GM21619 (cell line): ENCODE measurements around the gene FUT9.
"Not testable (repeated sequence)": the region's sequence is repeated elsewhere in the genome, so short reads cannot be mapped to it uniquely, and the experiment has no call there.

ENCODE experiments used
- ATAC-seq: cut with Tn5 transposase; IDR thresholded peaks from one replicate; pipeline ENCODE4 v1.9.1; 2021; ENCODE audit not compliant: unreplicated experiment

Gene FUT9

DNA sequence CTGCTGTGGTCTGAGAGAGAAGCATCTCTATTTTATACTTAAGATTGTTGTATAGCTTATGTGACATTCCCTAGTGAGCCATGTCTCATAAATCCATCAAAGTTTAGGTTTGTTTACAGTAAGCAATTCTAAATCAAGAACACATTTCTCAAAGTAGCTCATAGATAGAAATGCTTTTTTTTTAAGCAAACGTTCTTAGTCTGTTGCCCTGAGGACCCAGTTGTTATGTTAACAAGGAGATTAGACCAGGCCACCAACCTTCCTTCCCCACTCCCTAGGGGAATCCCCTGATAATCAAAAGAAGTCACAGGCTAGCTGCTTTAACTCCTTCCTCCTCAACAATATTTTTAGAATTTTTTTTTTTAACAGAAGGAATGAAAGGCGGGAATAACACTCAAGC is 169.0 kb downstream of the FUT9 start:
- ATAC-seq: no peak

- no peak for ATAC-seq
These were observed 170.3 kb downstream of the FUT9 start for GRCh38 chr6:96186094-96186493.

- no peak for ATAC-seq
These were observed 170.9 kb downstream of the FUT9 start for GRCh38 chr6:96186516-96187195.

DNA sequence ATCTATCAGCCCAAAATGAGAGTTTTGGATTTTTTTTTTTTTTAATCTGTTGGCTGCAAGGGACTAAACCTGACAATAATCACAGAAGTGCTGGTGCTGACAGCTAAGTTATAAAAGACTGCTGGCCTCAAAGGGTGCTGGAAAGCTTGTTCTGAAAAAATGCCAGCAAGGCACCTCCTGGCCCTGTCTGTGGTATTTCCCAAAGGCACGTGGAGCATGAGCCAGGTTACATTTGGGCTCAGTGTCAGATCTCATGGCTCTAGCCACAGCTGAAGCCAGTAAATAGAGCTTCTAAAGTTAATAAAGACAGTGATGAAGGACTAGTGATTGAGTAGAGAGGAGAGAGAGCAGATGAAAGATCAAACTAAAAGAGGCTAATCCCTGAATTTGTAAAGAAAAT is 178.9 kb downstream of the FUT9 start:
- ATAC-seq: no peak

GRCh38 chr6:96195272-96195671 is 179.5 kb downstream of the FUT9 start:
- ATAC-seq: no peak

- ATAC-seq: no peak
These were observed 180.9 kb downstream of the FUT9 start for GRCh38 chr6:96196633-96197032.

GRCh38 chr6:96197241-96197640 is 181.5 kb downstream of the FUT9 start:
- ATAC-seq: no peak

DNA sequence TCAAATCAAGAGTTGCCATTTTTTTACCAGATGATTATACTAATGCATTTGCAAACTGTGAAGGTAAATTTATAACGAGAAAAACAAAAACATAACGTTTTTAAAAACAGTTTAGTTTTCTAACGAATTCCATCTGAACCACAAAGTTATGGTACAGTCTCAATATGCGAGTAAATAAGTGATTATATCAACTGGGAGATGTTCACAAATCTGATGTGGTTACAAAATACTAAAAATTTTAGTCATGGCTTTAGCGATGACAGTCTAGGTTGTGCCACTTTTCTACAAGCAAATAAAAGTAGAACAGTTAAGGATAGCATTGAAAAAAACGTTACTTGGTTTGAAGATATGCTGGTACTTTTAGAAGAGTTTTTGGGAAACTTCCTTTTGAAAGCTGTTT is 186.8 kb downstream of the FUT9 start:
- ATAC-seq: no peak

- no peak for ATAC-seq
These were observed 195.6 kb downstream of the FUT9 start for GRCh38 chr6:96211341-96211740.

DNA sequence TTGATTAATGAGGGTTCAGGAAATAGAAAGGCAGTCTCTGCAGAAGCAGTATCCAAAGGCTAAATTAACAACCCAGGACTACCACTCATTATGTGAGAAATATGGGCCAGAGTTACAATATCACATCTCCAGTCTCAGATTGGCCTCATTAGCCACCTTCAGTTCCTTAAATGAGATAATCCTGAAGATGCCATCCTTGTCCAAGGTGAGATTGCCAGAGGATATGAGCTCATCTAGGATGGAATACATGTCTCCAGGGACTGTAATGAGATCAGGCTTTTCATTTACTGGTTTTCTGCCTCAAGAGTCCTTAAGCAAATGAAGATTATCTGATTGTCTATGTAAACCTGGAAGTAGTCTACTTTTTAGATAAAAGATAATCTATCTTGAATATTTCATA is 196.3 kb downstream of the FUT9 start:
- no peak for ATAC-seq

GRCh38 chr6:96213784-96214183 is 198.0 kb downstream of the FUT9 start:
- no peak for ATAC-seq

GRCh38 chr6:96223695-96224094 is 207.9 kb downstream of the FUT9 start:
- no peak for ATAC-seq

- no peak for ATAC-seq
These were observed 211.4 kb downstream of the FUT9 start for GRCh38 chr6:96227135-96227534.

- ATAC-seq: no peak
These were observed 218.7 kb downstream of the FUT9 start for GRCh38 chr6:96234444-96234843.

- no peak for ATAC-seq
These were observed 220.2 kb downstream of the FUT9 start for GRCh38 chr6:96235927-96236326.

DNA sequence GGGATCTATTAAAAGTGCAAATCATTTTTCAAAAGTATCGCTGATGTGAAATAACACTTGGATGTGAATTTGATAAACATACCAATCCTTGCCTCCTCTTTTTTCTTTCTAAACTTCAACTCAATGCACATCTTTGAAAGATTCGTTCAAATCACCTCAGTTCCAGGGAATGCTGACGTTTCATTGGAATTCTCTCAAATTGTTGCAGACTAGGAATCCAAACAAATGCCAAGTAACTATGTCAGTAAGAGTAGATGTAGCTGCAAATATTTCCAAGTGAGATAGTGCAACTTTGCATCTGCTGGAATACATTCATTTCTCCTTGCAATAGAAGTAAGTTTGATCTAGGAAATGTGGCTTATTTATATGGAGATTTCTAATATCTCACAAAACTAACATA is 220.7 kb downstream of the FUT9 start:
- no peak for ATAC-seq

DNA sequence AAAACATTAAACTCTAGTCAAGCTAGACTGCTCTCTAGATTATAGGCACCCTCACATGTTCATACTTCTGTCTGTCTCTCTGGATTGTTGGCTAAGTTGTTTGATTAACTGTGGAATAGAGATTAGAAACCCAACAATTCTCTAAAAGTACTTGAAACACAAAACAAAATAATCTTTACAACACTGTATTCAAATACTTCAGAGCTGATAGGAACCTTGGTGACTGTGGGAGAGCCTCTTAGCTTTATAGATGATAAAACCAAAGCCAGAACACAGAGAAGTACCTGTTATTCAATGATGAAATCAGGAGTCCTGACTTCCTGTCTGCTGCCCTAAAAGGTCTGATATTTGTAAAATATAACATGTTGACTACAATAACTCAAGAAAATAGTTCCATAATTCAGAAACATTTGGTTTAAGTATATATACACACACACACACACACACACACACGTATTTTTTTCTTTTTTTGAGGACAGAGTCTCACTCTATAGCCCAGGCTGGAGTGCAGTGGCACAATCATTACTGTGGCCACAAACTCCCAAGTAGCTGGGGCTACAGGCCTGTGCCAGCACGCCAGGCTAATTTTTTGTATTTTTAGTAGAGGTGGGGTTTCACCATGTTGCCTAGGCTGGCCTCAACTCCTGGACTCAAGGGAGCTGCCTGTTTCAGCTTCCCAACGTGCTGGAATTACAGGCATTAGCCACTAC is 222.0 kb downstream of the FUT9 start:
- no peak for ATAC-seq

GRCh38 chr6:96246563-96246962 is 230.8 kb downstream of the FUT9 start:
- no peak for ATAC-seq

- ATAC-seq: no peak
These were observed 234.0 kb downstream of the FUT9 start for GRCh38 chr6:96249755-96250154.

DNA sequence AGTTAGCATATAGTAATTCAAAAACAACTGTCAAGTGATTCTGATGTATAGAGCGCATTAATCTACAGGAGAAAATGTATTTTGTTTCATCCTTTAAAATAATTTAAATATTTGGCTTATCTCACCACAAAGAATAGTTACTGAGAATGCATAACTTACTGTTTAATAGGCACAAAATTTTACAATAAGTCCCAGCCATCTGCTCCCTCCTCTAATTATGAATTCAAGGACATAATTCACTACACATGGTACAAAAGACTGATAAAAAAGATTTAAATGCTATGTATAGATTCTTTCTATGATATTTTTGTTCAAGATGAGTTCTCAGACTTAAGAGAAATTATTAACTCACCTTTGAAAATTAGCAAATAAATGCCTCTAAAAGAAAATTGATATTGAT is 242.0 kb downstream of the FUT9 start:
- ATAC-seq: no peak

DNA sequence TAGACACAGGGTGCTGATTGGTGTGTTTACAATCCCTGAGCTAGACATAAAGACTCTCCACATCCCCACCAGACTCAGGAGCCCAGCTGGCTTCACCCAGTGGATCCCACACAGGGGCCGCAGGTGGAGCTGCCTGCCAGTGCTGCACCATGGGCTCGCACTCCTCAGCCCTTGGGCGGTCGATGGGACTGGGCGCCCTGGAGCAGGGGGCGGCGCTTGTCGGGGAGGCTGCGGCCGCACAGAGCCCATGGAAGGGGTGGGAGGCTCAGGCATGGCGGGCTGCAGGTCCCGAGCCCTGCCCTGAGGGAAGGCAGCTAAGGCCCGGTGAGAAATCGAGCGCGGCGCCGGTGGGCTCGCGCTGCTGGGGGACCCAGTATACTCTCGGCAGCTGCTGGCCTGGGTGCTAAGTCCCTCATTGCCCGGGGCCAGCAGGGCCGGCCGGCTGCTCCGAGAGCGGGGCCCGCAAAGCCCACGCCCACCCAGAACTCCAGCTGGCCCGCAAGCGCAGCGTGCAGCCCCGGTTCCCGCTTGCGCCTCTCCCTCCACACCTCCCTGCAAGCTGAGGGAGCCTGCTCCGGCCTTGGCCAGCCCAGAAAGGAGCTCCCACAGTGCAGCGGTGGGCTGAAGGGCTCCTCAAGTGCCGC is 245.1 kb downstream of the FUT9 start:
- ATAC-seq: not testable (repeated sequence)
